Astrocyte (in vitro differentiated cells and primary cell): ENCODE measurements around the gene AQP5.

Source experiments
- CTCF ChIP-seq: IDR thresholded peaks from 2 replicates; pipeline ENCODE4 v1.5.1; 2011; ENCODE audit warnings: low read depth, mild to moderate bottlenecking, inconsistent platforms, low read length, moderate library complexity; ENCODE audit not compliant: insufficient read depth
- EZH2 ChIP-seq: IDR thresholded peaks from 2 replicates; pipeline ENCODE4 v1.6.1; 2012; ENCODE audit warnings: mild to moderate bottlenecking, low read length, inconsistent platforms; ENCODE audit not compliant: insufficient read depth

- TF ChIP-seq CTCF (no peak), EZH2 (no peak)
Observed at GRCh38 chr12:49976557-49976956, 14.9 kb downstream of the AQP5 start.
